GM21423 (cell line): ENCODE results near the gene JHY.

ENCODE experiments used
- ATAC-seq: cut with Tn5 transposase; IDR thresholded peaks from one replicate; pipeline ENCODE4 v1.9.1; 2021; ENCODE audit warnings: mild to moderate bottlenecking, moderate library complexity; ENCODE audit not compliant: unreplicated experiment

JHY gene

DNA sequence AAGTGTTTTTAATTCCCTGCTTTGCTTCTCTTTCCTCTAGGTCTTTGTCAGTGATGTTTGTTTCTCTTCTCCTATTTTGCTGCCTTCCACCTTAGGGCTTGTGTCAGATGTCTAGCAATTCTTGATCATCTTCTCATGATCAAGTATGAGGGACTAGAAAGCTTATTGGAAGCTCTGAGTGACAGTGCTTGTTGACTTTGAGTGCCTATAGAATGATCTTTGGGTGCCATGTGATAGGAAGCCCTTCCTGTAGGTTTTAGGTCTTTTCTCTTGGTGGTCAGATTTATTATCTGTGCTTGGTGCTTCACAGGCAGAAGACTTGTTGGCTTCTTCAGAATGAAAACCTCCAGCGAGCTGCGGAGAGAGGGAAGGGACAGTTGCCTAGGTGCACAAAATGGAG lies 56.0 kb downstream of the JHY start:
- no peak for ATAC-seq

DNA sequence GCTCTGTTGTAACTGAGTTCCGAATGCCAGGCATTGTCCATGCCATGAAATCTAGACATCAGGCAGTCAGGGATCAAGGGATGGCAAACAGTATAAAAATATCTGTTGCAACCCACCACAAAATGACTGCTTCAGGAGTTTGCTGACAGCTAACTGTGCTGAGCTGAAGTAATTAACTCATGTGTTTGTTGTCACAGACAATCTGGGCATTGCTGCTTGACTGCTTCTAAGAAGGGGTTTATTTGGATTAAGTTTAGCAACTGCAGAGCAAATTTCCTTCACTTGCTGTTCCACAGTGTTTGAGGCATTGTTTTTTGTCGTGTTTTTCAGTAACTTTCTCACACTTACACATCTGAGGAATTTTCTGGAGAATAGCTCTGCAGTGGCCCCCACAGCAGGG lies 68.7 kb downstream of the JHY start:
- ATAC-seq: no peak

GRCh38 chr11:122954455-122954854 lies 71.9 kb downstream of the JHY start:
- no peak for ATAC-seq

DNA sequence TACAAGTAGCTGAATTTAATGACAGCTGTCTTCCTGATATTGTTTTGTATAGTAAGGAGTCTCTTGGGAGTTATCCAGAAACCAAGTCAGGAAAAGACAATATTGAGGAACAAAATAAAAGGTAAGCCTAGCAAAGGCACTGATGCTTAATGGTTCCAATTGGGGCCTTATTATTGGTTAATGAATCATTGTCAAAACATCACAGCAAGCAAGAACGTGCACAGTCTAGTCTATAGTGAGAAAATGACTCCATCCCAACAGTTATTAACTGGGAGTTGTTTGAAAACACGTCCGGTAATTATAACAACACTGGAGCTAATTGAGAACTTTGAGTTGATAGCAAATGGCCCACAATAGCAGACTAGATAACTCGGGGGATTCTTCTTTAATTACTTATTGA lies 81.4 kb downstream of the JHY start:
- no peak for ATAC-seq

DNA sequence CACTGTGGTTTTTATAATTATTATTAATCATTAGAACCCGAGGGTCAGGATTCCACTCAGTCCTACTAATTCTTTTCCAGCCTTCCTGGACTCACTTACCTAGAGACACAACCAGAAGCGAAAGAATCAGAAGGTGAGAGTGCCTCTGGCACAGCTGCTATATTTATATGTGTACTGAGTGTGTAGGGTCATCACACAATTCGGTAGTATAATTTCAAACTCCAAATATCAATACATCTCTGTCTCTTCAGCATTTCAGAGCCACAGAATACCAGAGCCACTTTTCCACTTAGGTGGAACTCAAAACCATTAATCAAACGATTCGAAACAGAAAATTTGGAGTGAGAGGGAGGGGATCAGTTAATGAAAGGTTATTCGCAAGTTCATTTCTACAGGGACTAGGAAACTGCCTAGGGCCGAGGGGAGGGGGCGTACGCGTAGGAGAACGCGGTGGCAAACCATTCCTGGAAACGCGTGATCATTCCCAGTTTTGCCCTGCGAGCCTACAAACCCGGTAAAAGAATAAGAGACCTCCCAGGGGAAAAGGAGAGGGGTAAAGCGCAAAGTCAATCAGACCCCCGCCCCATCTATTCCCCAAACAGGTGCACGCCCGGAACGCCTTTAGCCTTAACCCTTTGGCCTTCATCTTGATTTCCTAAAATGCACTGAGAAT lies 93.6 kb downstream of the JHY start:
- no peak for ATAC-seq

DNA sequence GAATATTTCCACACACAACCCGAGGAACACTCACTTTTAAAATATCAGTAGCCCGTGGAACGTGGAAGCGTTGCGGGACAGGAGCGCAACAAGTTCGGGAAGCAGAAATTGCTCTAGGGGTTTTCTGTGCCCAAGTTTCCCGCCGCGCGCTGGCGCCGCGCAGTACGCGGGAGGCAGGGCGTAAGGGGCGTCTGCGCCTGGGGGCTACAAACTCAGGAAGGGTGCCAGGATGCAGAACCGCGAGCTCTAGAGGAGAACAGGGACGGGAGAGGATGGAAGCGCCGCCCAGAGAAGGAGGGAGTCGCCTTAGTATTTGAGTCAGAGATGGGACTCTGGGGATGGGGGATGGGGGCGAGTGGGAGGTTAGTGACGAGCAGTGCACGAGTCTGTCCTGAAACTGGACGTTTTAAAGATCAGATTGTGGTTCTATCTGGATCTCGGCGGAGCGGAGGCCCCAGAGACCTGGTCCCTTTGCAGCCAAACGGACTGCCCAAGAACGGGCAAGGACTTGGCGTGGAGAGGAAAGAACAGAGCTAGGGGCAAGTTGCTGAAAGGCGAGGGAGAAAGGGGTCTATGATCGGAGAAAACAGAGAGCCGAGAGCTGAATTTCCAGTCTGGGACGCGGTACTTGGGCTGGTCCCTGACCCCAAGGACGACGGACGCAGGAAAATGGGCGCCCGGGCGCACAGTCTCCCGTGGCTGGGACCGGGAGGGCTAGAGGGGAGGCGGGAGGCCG lies 94.3 kb downstream of the JHY start:
- no peak for ATAC-seq

DNA sequence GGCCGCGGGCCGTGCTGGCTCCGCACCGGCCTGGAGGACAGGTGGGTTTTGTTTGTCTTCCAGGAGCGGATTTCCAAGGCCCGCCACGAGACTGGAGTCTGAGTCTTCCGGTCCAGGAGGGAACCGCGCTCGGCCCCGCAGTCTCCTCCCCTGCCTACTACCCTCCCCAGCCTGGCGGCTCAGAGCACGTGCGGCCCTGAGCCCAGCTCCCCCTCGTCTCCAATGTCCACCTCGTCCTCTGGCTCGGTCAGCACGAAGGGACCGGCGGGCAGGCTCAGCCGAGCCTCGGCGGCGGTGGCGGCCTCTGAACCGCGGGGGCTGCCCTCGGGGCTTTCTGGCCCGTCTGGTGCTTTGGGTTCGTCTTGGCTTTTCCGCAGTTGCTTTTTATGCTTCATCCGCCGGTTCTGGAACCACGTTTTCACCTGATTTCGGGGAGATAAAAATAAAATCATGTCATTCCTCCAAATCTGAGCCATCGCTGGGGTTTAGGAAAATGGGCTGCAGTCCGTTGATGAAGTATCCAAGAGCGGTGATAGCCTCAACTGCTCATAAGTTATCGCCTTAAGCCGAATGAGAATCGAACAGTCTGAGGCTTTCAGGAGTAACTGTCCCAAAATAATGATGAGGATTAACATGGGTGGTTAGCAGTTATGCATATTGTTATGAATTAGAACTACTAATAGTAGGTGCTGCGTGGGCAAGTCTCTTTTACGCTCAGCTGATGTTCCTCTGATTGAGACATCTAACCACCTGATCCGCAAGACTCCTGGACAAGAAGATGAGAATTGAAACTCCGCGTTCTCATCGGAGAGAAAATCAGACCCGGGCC lies 95.1 kb downstream of the JHY start:
- no peak for ATAC-seq

GRCh38 chr11:122978299-122978620 lies 95.7 kb downstream of the JHY start:
- ATAC-seq: no peak

DNA sequence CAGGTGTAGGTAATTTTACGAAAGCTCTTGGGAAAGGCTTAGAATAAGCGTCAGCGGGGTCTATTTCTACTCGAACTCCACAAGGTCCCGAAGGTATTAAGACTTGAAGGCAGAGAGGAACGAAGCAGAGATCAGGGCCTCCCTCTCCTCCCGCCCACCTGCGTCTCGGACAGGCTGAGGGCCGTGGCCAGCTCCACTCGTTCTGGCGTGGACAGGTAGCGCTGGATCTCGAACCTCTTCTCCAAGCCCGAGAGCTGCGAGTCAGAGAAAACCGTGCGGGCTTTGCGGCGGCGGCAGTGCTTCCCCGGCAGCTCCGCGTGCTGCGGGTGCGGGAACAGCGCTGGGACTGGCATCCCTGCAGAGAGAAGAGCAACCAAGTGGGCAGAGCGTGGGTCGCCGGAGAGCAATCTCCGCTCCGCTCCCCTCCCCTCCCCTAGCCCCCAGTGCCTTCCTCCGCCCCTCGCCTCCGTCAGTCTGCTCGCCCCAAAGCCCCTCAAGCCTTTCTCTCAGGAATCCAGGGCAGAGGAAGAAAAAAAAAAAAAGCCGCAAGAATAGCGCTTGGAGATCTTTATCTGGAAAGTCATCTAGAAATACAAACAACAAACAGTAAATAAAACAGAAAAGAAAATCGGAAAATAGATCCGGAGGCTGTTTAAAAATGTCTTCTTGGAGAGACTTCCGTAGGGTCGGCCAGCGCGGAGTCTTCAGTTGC lies 96.7 kb downstream of the JHY start:
- ATAC-seq: no peak

DNA sequence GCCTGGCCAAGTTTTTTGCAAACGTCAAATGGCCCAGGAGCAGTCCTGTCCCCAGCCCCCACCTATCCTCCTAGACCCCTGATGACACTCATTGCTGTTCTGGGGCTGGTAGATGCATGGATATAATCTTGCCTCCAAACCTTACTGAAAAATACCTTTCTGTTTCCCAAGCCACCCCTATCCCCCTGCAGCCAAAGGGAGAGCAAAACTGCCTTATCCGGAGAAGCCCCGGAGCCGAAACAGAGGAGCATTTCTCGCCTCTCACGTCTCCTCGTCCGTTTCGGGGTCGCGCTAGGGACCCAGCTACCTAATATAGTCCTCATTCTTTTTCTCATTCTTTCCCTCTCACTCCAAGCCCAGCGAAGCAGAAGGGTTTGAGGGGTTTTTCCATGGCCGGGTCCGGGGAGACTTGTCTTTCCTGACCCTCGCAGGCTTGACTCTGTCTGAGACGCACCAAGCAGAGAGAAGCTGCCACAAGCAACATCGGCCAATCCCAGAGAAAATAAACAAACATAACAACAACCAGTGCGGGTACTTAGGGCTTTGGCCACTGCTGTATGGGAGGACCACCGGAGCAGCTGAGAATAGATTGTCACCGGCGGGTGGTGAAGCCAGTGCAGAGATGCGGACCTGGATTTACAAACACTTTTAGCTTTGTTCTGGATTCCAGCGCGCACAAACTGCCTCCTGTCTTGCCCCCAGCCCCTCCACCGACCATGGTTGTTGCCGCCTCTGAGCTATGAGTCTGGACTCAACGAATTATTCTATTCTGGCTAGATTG lies 97.4 kb downstream of the JHY start:
- no peak for ATAC-seq

DNA sequence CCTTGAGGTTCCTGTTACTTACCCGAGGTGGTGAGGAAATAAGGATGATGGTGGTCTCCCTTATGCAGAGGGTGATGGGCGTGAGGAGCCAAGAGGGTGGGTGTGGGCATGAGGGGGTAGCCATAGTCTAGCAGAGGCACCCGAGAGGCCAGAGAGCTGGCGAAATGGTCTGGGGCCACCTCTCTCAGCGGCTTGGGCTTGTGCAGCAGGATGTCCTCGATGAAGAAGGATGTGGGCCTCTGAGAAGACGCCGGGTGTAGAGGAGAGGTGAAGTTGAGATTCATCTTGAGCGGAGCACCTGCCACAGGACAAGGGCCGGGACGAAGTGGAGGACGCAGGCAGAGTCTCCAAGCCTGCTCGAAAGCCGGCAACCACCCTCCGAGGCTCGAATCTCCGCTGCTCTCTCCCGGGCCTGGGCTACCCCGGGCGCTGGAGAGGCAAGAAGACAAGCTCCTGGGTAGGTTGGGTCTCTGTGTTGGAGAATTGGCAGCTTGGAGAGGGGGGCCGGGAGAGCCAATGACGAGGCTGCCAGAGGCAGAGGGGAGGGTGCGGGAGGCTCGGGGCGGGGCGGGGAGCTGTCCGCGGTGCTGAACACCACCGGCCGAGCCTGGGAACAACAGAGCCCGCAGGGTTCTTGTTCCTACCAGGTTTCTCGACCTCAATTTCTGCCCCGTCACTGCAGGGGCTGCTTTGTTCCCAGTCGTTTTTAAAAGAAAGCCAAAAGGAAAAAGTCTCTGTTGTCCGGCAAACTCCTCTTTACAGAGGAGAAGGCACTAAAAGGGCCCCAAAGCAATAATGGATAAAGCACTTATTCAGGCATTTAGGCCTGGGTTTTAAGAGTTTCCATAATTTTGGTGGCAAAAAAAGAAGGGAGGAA lies 99.1 kb downstream of the JHY start, which contains the start of gene BSX:
Gene BSX (minus strand): TSS at position 447 of the 877 bp plus-strand sequence. CDS start 163 bp downstream, at position 284.
- no peak for ATAC-seq

DNA sequence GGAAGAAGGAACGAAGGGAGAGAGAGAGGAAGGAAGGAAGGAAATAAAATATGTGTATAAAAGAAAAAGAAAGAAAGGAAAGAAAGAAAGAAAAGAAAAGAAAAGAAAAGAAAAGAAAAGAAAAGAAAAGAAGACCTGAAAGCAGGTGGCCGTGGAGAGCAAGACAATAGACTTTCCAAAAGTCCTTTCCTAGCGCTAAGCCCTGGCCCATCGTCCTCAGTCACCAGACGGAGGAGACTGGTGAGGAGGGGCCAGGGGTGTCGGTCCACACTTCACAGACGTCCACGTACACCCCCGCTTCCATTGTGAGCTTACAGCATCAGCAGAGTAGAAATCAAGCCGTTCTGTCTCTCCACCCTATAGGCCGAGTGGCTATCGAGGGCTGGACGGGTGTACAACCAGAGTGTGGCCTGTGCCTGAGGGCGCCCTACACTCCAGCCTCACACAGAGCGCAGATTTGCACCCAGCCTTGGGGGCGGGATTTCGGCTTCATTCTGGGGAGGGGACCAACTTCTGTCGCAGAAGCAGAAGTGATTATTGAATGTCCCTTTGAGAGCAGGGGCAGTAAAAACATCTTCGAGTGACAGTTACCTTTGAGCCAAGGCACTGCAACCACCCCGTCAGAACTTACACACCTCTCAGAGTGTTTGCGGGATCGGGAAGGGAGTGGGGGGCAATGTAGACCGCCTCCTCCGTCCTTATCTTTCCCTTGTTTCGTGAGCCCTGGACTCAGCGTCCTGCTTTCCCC lies 101.1 kb downstream of the JHY start:
- ATAC-seq: no peak

- no peak for ATAC-seq
Observed at GRCh38 chr11:122984186-122985011, 101.8 kb downstream of the JHY start.

DNA sequence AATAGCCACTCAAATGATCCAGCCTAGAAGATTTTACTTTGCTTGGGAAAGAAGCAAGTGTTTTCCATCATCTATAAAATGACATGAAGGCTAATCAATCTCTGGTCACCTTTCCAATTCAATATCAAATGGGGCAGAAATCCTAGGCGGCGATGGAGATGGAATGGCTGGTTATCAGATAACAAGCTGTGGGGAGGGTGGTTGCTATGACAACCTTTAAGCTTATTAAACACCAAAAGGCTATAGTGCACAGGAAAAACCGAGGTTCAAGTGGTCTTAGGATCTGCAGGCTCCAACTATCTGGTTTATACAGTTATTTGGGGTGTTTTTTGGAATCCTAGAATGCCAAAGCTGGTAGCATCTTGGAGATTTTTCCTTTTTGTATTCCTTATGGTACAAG lies 113.0 kb downstream of the JHY start:
- no peak for ATAC-seq

GRCh38 chr11:122998727-122999366 lies 116.3 kb downstream of the JHY start:
- no peak for ATAC-seq

DNA sequence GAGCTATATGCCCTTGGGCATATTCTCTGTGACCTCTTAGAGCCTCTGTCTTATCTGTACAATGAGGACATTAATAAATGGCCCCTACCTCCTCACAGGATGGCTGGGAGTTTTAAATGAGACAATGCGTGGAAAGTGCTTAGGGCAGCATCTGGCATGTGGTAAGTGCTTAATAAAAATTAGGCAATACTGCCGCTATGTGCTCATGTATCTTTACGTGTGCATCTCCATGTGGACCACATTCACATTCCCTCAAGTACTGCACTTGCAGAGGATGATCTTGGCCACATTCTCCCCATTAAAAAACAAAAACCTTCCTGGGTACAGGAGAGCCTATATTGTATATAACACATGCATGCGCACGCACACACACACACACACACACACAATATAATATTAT lies 118.2 kb downstream of the JHY start:
- no peak for ATAC-seq

GRCh38 chr11:123006860-123007542 lies 124.4 kb downstream of the JHY start:
- no peak for ATAC-seq
